ENCODE data around the gene HOOK2. TPM values are rescaled to one million over a fixed set of nuclear protein-coding genes. Genes with fewer than 3 reads are reported as not detected.

The HOOK2 gene
- total and polyA plus RNA-seq, 9 of the 15 experiments (the other 6 are each of a cell fraction or from before 2014, with no cell fraction given) = 1.3 to 17.2 (median 9.9) TPM

GRCh38 chr19:12785431-12786031 is 10.2 kb upstream of the HOOK2 start (continued):
- TF ChIP-seq PBX2 (CRISPR knock-in tag; IDR thresholded peaks at IDR 0.05; ENCODE audit: low read depth) (no peak), PBX2 (tag; conservative IDR thresholded peaks at IDR 0.05; ENCODE audit: low read depth) (no peak), JUNB (CRISPR knock-in tag; conservative IDR thresholded peaks at IDR 0.05) (0 out of 2 replicates have a peak, but pooled peaks have one; percentile 27), SRSF3 (IDR thresholded peaks at IDR 0.05; ENCODE audit: insufficient read depth, low read length) (no peak), EWSR1 (IDR thresholded peaks at IDR 0.05; ENCODE audit: borderline replicate concordance, low read depth, partially characterized antibody) (no peak), SAP30 (IDR thresholded peaks at IDR 0.05; ENCODE audit: borderline replicate concordance, insufficient read depth, low read depth, low read length, poor library complexity, severe bottlenecking) (no peak), ZNF197 (CRISPR knock-in tag; IDR thresholded peaks at IDR 0.05; ENCODE audit: low read depth) (no peak), ZFP30 (CRISPR knock-in tag; IDR thresholded peaks at IDR 0.05; ENCODE audit: borderline replicate concordance) (no peak), HNRNPH1 (optimal IDR thresholded peaks at IDR 0.05; ENCODE audit: low read depth, low read length) (no peak), TBP (optimal IDR thresholded peaks at IDR 0.05; ENCODE audit: low read depth, low read length) (no peak), CCAR2 (IDR thresholded peaks at IDR 0.05; ENCODE audit: low read depth, low read length) (no peak), MTA1 (IDR thresholded peaks at IDR 0.05; ENCODE audit: borderline replicate concordance) (no peak; the same call in 1 of the 2 replicates), MBD2 (IDR thresholded peaks at IDR 0.05; ENCODE audit: borderline replicate concordance, low read depth) (no peak), EGR1 (conservative IDR thresholded peaks at IDR 0.05) (no peak), ZBTB34 (CRISPR knock-in tag; IDR thresholded peaks at IDR 0.05) (no peak), NFYB (IDR thresholded peaks at IDR 0.05; ENCODE audit: extremely low read depth, insufficient read length) (no peak), RFX5 (IDR thresholded peaks at IDR 0.05; ENCODE audit: low read depth, low read length) (no peak), ZNF134 (CRISPR knock-in tag; conservative IDR thresholded peaks at IDR 0.05) (no peak), RBM22 (IDR thresholded peaks at IDR 0.05; ENCODE audit: low read depth, low read length, poor library complexity, severe bottlenecking) (no peak), ARID2 (IDR thresholded peaks at IDR 0.05) (0 out of 2 replicates have a peak, but pooled peaks have one; percentile 15), ZNF444 (CRISPR knock-in tag; IDR thresholded peaks at IDR 0.05) (no peak)
- TF ChIP-seq, protein P1, sequence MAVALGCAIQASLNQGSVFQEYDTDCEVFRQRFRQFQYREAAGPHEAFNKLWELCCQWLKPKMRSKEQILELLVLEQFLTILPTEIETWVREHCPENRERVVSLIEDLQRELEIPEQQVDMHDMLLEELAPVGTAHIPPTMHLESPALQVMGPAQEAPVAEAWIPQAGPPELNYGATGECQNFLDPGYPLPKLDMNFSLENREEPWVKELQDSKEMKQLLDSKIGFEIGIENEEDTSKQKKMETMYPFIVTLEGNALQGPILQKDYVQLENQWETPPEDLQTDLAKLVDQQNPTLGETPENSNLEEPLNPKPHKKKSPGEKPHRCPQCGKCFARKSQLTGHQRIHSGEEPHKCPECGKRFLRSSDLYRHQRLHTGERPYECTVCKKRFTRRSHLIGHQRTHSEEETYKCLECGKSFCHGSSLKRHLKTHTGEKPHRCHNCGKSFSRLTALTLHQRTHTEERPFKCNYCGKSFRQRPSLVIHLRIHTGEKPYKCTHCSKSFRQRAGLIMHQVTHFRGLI (CRISPR knock-in tag; IDR thresholded peaks at IDR 0.05) = 0 out of 2 replicates have a peak, but pooled peaks have one; percentile 5
